HG02943 (cell line): Measurements from ENCODE around the gene STUB1.

ENCODE experiments used
- ATAC-seq: cut with Tn5 transposase; IDR thresholded peaks from one replicate; pipeline ENCODE4 v1.9.1; 2021; ENCODE audit warnings: mild to moderate bottlenecking, low read depth, moderate library complexity; ENCODE audit not compliant: unreplicated experiment

STUB1 gene

GRCh38 chr16:721765-722540 is 41.7 kb downstream of the STUB1 start:
- no peak for ATAC-seq

- no peak for ATAC-seq
Observed at GRCh38 chr16:722835-723633, 42.8 kb downstream of the STUB1 start.

- ATAC-seq, result no peak
Observed at GRCh38 chr16:723695-724094, 43.5 kb downstream of the STUB1 start.

- ATAC-seq, result no peak
Observed at GRCh38 chr16:724188-725040, 44.2 kb downstream of the STUB1 start.

GRCh38 chr16:725041-725376 is 44.8 kb downstream of the STUB1 start:
- ATAC-seq, result no peak

GRCh38 chr16:725463-726187 is 45.4 kb downstream of the STUB1 start:
- ATAC-seq, result no peak

- ATAC-seq, result no peak
Observed at GRCh38 chr16:726188-726437, 45.9 kb downstream of the STUB1 start.

- ATAC-seq, result no peak
Observed at GRCh38 chr16:726438-727290, 46.5 kb downstream of the STUB1 start, which contains the start of the genes CCDC78 and HAGHL. CCDC78 (minus strand) TSS chr16:726443; CDS start chr16:726367, 76 bp downstream. HAGHL (plus strand) TSS chr16:727106; CDS start chr16:727510, 404 bp downstream.

- ATAC-seq, result no peak
Observed at GRCh38 chr16:727291-727977, 47.2 kb downstream of the STUB1 start.

GRCh38 chr16:728131-728889 is 48.1 kb downstream of the STUB1 start:
- ATAC-seq, result no peak

GRCh38 chr16:728890-729744 is 48.9 kb downstream of the STUB1 start:
- ATAC-seq, result no peak

- no peak for ATAC-seq
Observed at GRCh38 chr16:729768-730665, 49.8 kb downstream of the STUB1 start.

GRCh38 chr16:730666-731509 is 50.7 kb downstream of the STUB1 start:
- ATAC-seq, result no peak

GRCh38 chr16:732332-732731 is 52.1 kb downstream of the STUB1 start:
- ATAC-seq, result no peak
